Spleen (tissue), 11 donors: ENCODE results near the gene OR51S1. TPM values are rescaled to one million over a fixed set of nuclear protein-coding genes. Genes with fewer than 3 reads are reported as not detected.

Source experiments
- DNase-seq: peaks from one replicate; pipeline ENCODE4 v3.0.0-alpha.2; 2020
- H3K27ac ChIP-seq, 8 donors: fragments of 200-600 bp; sonication (generic) in 7 of 8; 1 replicate in 4 of 8; 2 replicates in 4 of 8; pipeline versions ENCODE4 v1.5.0 to v1.8.0; 2016 to 2021; ENCODE audit warnings: inconsistent platforms in 4 of 8, mild to moderate bottlenecking in 4 of 8, moderate library complexity in 1 of 8
- H3K27me3 ChIP-seq, 7 donors: fragments of 200-600 bp; sonication (generic) in 6 of 7; replicated peaks in 1 of 7; 1 replicate in 4 of 7; 2 replicates in 3 of 7; pipeline versions ENCODE4 v1.5.0 to v1.8.0; 2016 to 2021; ENCODE audit warnings: inconsistent platforms in 3 of 7, mild to moderate bottlenecking in 1 of 7
- H3K36me3 ChIP-seq, 6 donors: fragments of 200-600 bp; sonication (generic) in 5 of 6; 1 replicate in 4 of 6; 2 replicates in 2 of 6; pipeline versions ENCODE4 v1.5.0 to v1.8.0; 2016 to 2021; ENCODE audit warnings: inconsistent platforms in 2 of 6
- H3K4me1 ChIP-seq, 6 donors: fragments of 200-600 bp; sonication (generic) in 5 of 6; 1 replicate in 3 of 6; 2 replicates in 3 of 6; pipeline versions ENCODE4 v1.5.0 to v1.8.0; 2016 to 2021; ENCODE audit warnings: inconsistent platforms in 3 of 6
- H3K4me3 ChIP-seq, 8 donors: fragments of 200-600 bp; sonication (generic) in 7 of 8; 1 replicate in 4 of 8; 2 replicates in 4 of 8; pipeline versions ENCODE4 v1.5.0 to v1.8.0; 2016 to 2021; ENCODE audit warnings: inconsistent platforms in 4 of 8, mild to moderate bottlenecking in 4 of 8, moderate library complexity in 2 of 8
- H3K9me3 ChIP-seq, 8 donors: fragments of 200-600 bp; sonication (generic) in 7 of 8; 1 replicate in 4 of 8; 2 replicates in 4 of 8; pipeline versions ENCODE4 v1.5.0 to v1.8.0; 2016 to 2021; ENCODE audit warnings: inconsistent platforms in 4 of 8
- POLR2A ChIP-seq, 3 donors: fragments of 450-650 bp; IDR thresholded peaks; one replicate each; pipeline ENCODE4 v1.5.1; 2017; ENCODE audit warnings: antibody characterized with exemption in 3 of 3, mild to moderate bottlenecking in 1 of 3
- POLR2AphosphoS5 ChIP-seq, 3 donors: sonication (generic); formaldehyde crosslinking; IDR thresholded peaks; one replicate each; pipeline ENCODE4 v1.5.1; 2017; ENCODE audit warnings: antibody characterized with exemption in 3 of 3
- WGBS, 5 donors: extraction: QIAGEN DNeasy Blood & Tissue Kit in 3 of 5; methylation state at CpG; one replicate each; pipeline versions ENCODE4 v1.1.5 to v1.1.7; 2013 to 2018; 5-methylcytosine and 5-hydroxymethylcytosine counted together
- intact Hi-C: fragments of 100-400 bp; cut with DNase I; formaldehyde crosslinking; loops from one replicate; pipeline ENCODE4 v1.15.0; 2023; ENCODE audit warnings: low total_unique reads
- polyA plus RNA-seq, 3 donors: library from polyadenylated mRNA; stranded (reverse); fragments of 200-250 nt; gene quantifications; one replicate each; pipeline ENCODE4 v1.2.1, GENCODE V29; 2013
- total RNA-seq, 7 donors: library from RNA; depleted of rRNA in 3 of 7; stranded (reverse); fragments of >200 nt in 3 of 7; fragmentation: NEBNext Ultra II Directional in 4 of 7; extraction: Animal tissue kit (Norgen Biotek cat#: 25700) in 4 of 7; gene quantifications; one replicate each; pipeline versions ENCODE4 v1.1.0 to v1.2.1, GENCODE V29; 2016 to 2021
- TF ChIP-seq, protein P1 (sequence below), 11 experiments: fragments of 200-600 bp in 7 of 11; fragments of 450-650 bp in 4 of 11; sonication (generic) in 4 of 11; IDR thresholded peaks in 8 of 11; conservative IDR thresholded peaks in 3 of 11; 1 replicate in 7 of 11; 2 replicates in 4 of 11; pipeline versions ENCODE4 v1.4.0 to v1.8.0; 2016 to 2021; ENCODE audit warnings: antibody characterized with exemption in 11 of 11, inconsistent platforms in 4 of 11, mild to moderate bottlenecking in 1 of 11
- donor health status: healthy with polysubstance abuse.
- donor health status: DM: no; HTN: no; CAD: no; lungs with moderate emphysema.
- donor health status: DM: no; HTN: no; CAD: no.
- donor health status: Bipolar disorder and iron deficiency.
- donor health status: healthy.
- donor health status: DM: no; HTN: no; CAD: no.
- donor health status: DM: yes; HTN: yes; CAD: no.

The OR51S1 gene
- total and polyA plus RNA-seq, 10 donors: not detected

GRCh38 chr11:4886186-4886585 lies 37.2 kb upstream of the OR51S1 start:
- no peak for DNase-seq
- Histone ChIP-seq H3K27ac (no peak overlapping the region), H3K4me3 (no peak overlapping the region), H3K27me3 (no peaks in the 10 kb centered on the region), H3K4me1 (no peaks in the 10 kb centered on the region), H3K36me3 (no peaks in the 10 kb centered on the region), H3K9me3 (no peaks in the 10 kb centered on the region)
- TF ChIP-seq, protein P1, sequence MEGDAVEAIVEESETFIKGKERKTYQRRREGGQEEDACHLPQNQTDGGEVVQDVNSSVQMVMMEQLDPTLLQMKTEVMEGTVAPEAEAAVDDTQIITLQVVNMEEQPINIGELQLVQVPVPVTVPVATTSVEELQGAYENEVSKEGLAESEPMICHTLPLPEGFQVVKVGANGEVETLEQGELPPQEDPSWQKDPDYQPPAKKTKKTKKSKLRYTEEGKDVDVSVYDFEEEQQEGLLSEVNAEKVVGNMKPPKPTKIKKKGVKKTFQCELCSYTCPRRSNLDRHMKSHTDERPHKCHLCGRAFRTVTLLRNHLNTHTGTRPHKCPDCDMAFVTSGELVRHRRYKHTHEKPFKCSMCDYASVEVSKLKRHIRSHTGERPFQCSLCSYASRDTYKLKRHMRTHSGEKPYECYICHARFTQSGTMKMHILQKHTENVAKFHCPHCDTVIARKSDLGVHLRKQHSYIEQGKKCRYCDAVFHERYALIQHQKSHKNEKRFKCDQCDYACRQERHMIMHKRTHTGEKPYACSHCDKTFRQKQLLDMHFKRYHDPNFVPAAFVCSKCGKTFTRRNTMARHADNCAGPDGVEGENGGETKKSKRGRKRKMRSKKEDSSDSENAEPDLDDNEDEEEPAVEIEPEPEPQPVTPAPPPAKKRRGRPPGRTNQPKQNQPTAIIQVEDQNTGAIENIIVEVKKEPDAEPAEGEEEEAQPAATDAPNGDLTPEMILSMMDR (IDR thresholded peaks at IDR 0.05 in 8 of 11, conservative IDR thresholded peaks at IDR 0.05 in 3 of 11): no peak
- TF ChIP-seq POLR2A (IDR thresholded peaks at IDR 0.05): no peak
- TF ChIP-seq POLR2AphosphoS5 (IDR thresholded peaks at IDR 0.05): no peak
- intact Hi-C loops: no loop called here
- 19 to 43% (median 34%) methylated on average over 3 of the region's 3 CpGs for WGBS, 5 donors

DNA sequence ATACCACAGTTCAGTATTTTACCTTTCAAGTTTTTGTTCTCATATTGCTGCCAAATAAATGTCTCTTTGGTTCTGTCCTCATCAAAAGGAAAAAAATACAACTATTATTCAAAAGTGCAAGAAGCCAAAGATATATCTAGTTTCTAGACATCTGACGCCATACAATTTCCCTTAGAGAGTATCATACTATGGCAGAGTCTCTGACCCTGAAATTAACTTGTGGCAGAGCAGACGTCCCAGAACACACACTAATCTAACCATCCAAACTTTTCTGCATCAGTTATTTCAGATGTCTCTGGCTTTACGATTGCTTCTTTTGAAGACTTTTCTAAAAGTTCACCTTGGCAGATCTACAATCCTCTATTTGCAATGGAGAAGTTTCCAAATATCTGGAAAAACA lies 35.4 kb upstream of the OR51S1 start:
- intact Hi-C loops: no loop called here
- 79 to 88% (median 85%) methylated on average over 3 of the region's 3 CpGs for WGBS, 5 donors

DNA sequence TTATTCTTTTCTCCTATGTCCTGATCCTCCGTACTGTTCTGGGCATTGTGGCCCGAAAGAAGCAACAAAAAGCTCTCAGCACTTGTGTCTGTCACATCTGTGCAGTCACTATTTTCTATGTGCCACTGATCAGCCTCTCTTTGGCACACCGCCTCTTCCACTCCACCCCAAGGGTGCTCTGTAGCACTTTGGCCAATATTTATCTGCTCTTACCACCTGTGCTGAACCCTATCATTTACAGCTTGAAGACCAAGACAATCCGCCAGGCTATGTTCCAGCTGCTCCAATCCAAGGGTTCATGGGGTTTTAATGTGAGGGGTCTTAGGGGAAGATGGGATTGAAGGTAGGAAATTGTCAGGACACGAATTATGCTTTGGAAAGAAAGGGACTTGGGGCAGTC lies 33.5 kb upstream of the OR51S1 start:
- Histone ChIP-seq H3K4me1 (no peaks in the 10 kb centered on the region), H3K27me3 (no peaks in the 10 kb centered on the region), H3K4me3 (no peak overlapping the region), H3K27ac (no peak overlapping the region), H3K9me3 (no peaks in the 10 kb centered on the region), H3K36me3 (no peaks in the 10 kb centered on the region)
- TF ChIP-seq, protein P1 (IDR thresholded peaks at IDR 0.05 in 8 of 11, conservative IDR thresholded peaks at IDR 0.05 in 3 of 11): no peak
- TF ChIP-seq POLR2A (IDR thresholded peaks at IDR 0.05) (no peak), POLR2AphosphoS5 (IDR thresholded peaks at IDR 0.05) (no peak)
- intact Hi-C loops: no loop called here
- 76 to 85% (median 80%) methylated on average over 5 of the region's 5 CpGs for WGBS, 5 donors
- DNase-seq: no peak

More for the DNA sequence above, 35.4 kb upstream of the OR51S1 start:
- no peak for TF ChIP-seq POLR2A (IDR thresholded peaks at IDR 0.05)
- no peak for TF ChIP-seq POLR2AphosphoS5 (IDR thresholded peaks at IDR 0.05)
- TF ChIP-seq, protein P1 (IDR thresholded peaks at IDR 0.05 in 8 of 11, conservative IDR thresholded peaks at IDR 0.05 in 3 of 11): no peak
- no peaks in the 10 kb centered on the region for H3K9me3 ChIP-seq
- no peaks in the 10 kb centered on the region for H3K36me3 ChIP-seq
- H3K4me1 ChIP-seq: no peaks in the 10 kb centered on the region
- H3K27me3 ChIP-seq: no peaks in the 10 kb centered on the region
- no peak for DNase-seq
- no peak overlapping the region for H3K4me3 ChIP-seq
- H3K27ac ChIP-seq: no peak overlapping the region

GRCh38 chr11:4881860-4882500 lies 33.0 kb upstream of the OR51S1 start, which contains the start of gene OR51T1:
TSS of gene OR51T1 (plus strand) at chr11:4881900. CDS start at chr11:4881900, 0 bp downstream.
- TF ChIP-seq POLR2AphosphoS5 (IDR thresholded peaks at IDR 0.05) (no peak), POLR2A (IDR thresholded peaks at IDR 0.05) (no peak)
- TF ChIP-seq, protein P1 (IDR thresholded peaks at IDR 0.05 in 8 of 11, conservative IDR thresholded peaks at IDR 0.05 in 3 of 11): no peak
- intact Hi-C loops: no loop called here
- H3K4me3 ChIP-seq: no peak within 1 kb of the TSS
- no peaks in the 10 kb centered on the region for H3K4me1 ChIP-seq
- 77 to 85% (median 84%) methylated on average over 8 of the region's 8 CpGs for WGBS, 5 donors
- H3K27me3 ChIP-seq: no peaks in the 10 kb centered on the region
- DNase-seq: no peak
- no peak within 1 kb of the TSS for H3K27ac ChIP-seq
- no peaks in the 10 kb centered on the region for H3K36me3 ChIP-seq
- no peaks in the 10 kb centered on the region for H3K9me3 ChIP-seq
